Measurements from ENCODE around the gene BRAF. TPM values are rescaled to one million over a fixed set of nuclear protein-coding genes. Genes with fewer than 3 reads are reported as not detected.

Gene BRAF
- total RNA-seq, 4 donors from 2014 or later = 20.9 to 51.8 (median 34.8) TPM

DNA sequence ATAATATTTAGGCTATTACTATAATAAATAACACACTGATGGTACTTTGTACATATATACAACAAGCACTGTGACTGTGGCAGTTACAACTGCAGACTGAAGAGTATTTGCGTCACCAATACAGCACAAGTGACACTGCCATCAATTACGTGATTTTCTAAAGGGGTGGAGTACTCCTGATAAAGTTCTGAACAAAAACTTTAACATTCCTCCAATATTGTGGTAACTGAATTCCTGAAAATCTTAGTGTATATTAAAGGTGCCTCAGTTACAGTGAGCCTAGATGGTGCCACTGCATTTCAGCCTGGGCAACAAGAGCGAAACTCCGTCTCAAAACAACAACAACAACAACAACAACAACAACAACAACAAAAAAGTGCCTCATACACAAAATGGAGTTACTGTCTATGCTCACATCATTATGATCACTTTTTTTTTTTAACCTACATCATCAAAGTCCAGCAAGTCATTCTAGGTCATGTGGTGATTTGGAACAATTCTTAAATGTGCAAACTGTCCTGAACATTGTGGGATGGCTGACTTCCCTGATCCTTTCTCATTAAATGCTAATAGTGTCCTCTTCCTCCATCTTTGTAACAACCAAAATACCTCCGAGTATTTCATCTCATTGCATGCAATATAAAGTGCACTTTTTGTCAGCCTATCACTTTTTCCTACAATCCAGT lies 15.1 kb downstream of the BRAF start:
- no peaks in the 10 kb centered on the region for H3K9me3 ChIP-seq
- in situ Hi-C loops (cut with MboI; ENCODE audit: low pct_ligation_motif_present in 1 of 4, low pct_unique_long_range_greater_than_20kb in 1 of 4, low sequenced_read_pairs in 3 of 4) = no loop called here
- TF ChIP-seq EP300 (IDR thresholded peaks at IDR 0.05; ENCODE audit: low read depth) (no peak), POLR2AphosphoS5 (IDR thresholded peaks at IDR 0.05) (no peak), POLR2A (IDR thresholded peaks at IDR 0.05) (no peak)
- TF ChIP-seq, protein P1, sequence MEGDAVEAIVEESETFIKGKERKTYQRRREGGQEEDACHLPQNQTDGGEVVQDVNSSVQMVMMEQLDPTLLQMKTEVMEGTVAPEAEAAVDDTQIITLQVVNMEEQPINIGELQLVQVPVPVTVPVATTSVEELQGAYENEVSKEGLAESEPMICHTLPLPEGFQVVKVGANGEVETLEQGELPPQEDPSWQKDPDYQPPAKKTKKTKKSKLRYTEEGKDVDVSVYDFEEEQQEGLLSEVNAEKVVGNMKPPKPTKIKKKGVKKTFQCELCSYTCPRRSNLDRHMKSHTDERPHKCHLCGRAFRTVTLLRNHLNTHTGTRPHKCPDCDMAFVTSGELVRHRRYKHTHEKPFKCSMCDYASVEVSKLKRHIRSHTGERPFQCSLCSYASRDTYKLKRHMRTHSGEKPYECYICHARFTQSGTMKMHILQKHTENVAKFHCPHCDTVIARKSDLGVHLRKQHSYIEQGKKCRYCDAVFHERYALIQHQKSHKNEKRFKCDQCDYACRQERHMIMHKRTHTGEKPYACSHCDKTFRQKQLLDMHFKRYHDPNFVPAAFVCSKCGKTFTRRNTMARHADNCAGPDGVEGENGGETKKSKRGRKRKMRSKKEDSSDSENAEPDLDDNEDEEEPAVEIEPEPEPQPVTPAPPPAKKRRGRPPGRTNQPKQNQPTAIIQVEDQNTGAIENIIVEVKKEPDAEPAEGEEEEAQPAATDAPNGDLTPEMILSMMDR (IDR thresholded peaks at IDR 0.05) = no peak
- 94 to 98% methylated on average over 5 of the region's 5 CpGs for WGBS, 2 donors (ENCODE audit: low coverage in 1 of 2)
- H3K4me3 ChIP-seq = no peak overlapping the region
- no peak overlapping the region for H3K27ac ChIP-seq
- no peaks in the 10 kb centered on the region for H3K27me3 ChIP-seq
- peaks cover 0 to 27% (median 7%) of the 10 kb centered on the region in 4 donors for H3K4me1 ChIP-seq
- no peak for DNase-seq
- H3K36me3 ChIP-seq = no peaks in the 10 kb centered on the region
- intact Hi-C loops (cut with DNase I; ENCODE audit: low total_unique reads) = no loop called here

DNA sequence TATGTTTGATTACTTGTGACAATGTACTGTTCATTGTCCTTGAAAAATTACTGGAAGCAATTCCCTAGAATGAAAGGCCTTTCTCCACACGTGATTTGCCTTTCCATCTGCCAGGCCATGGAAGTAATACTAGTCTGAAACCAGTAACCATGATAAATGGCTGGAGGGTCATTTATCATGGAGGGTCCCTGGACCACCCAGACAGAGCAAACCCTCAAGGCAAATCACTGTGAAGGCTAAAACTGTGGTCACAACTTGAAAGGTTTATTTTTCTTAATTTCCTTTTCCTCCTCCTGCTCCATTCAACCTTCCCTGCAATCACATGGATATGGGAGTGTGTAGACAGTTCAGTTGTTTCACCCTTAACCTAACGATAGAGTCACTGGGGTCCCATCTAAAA lies 16.4 kb downstream of the BRAF start:
- Histone ChIP-seq H3K4me1 (peaks cover 0 to 18% (median 6%) of the 10 kb centered on the region in 4 donors), H3K4me3 (no peak overlapping the region), H3K36me3 (no peaks in the 10 kb centered on the region), H3K9me3 (no peaks in the 10 kb centered on the region), H3K27ac (no peak overlapping the region), H3K27me3 (no peaks in the 10 kb centered on the region)
- in situ Hi-C loops (cut with MboI; ENCODE audit: low pct_ligation_motif_present in 1 of 4, low pct_unique_long_range_greater_than_20kb in 1 of 4, low sequenced_read_pairs in 3 of 4) = no loop called here
- TF ChIP-seq, protein P1 (IDR thresholded peaks at IDR 0.05) = no peak
- DNase-seq = no peak
- intact Hi-C loops (cut with DNase I; ENCODE audit: low total_unique reads) = no loop called here
- 82 to 83% methylated on average over 2 of the region's 2 CpGs for WGBS, 2 donors (ENCODE audit: low coverage in 1 of 2)

DNA sequence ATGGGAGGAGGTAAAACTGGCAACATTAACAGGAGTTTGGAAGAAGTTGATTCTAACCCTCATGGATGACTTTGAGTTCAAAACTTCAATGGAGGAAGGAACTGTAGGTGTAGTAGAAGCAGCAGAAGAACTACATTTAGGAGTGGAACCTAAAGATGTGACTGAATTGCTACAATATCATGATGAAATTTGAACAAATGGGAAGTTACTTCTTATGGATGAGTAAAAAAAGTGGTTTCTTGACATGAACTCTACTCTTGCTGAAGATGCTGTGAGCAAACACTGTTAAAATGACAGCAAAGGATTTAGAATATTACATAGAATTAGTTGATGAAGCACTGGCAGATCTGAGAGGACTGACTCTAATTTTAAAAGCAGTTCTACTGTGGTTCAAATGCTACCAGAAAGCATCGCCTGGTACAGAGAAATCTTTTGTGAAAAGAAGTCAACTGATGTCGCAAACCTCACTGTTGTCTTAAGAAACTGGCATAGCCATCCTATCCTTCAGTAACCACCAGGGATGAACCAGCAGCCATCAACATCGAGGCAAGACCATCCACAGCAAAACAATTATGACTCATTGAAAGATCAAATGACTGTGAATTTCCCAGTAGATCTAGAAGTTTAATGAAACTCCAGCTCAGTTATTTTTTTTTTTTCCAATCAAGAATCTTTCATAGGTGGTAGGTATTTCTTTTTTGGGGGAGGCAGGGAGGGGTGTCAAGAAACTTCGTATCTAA lies 20.8 kb downstream of the BRAF start:
- Histone ChIP-seq H3K4me1 (no peaks in the 10 kb centered on the region), H3K27ac (no peak overlapping the region), H3K36me3 (no peaks in the 10 kb centered on the region), H3K27me3 (no peaks in the 10 kb centered on the region), H3K9me3 (no peaks in the 10 kb centered on the region), H3K4me3 (no peak overlapping the region)
- in situ Hi-C loops (cut with MboI; ENCODE audit: low pct_ligation_motif_present in 1 of 4, low pct_unique_long_range_greater_than_20kb in 1 of 4, low sequenced_read_pairs in 3 of 4) (no loop called here), intact Hi-C loops (cut with DNase I; ENCODE audit: low total_unique reads) (no loop called here)
- no peak for DNase-seq
- no peak for TF ChIP-seq POLR2AphosphoS5 (IDR thresholded peaks at IDR 0.05)
- TF ChIP-seq, protein P1 (IDR thresholded peaks at IDR 0.05) = no peak
- no peak for TF ChIP-seq EP300 (IDR thresholded peaks at IDR 0.05; ENCODE audit: low read depth)
- no peak for TF ChIP-seq POLR2A (IDR thresholded peaks at IDR 0.05)
- 89 to 90% methylated on average over 4 of the region's 4 CpGs for WGBS, 2 donors (ENCODE audit: low coverage in 1 of 2)

DNA sequence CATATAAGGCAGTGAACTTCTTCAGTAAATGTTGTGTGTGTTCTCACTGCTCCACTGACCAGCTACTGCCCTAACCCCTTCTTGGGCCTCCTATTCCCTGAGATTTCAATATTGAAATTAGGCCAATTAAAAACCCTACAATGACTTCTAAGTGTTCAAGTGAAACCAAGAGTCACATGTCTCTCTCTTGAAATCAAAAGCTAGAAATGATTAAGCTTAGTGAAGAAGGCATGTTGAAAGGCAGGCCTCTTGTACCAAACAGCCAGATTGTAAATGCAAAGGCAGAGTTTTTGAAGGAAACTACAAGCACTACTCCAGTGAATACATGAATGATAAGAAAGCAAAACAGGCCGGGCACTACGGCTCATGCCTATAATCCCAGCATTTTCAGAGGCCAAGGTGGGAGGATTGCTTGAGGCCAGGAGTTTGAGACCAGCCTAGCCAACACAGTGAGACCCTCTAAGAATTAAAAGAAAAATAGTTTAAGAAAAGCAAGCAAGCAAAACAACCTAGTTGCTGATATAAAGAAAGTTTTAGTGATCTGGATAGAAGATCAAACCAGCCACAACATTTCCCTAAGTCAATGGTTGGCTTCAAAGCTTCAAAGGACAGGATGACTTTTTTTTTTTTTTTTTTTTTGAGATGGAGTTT lies 22.3 kb downstream of the BRAF start:
- Histone ChIP-seq H3K36me3 (no peaks in the 10 kb centered on the region), H3K4me1 (no peaks in the 10 kb centered on the region), H3K27me3 (no peaks in the 10 kb centered on the region), H3K9me3 (no peaks in the 10 kb centered on the region), H3K27ac (no peak overlapping the region), H3K4me3 (no peak overlapping the region)
- in situ Hi-C loops (cut with MboI; ENCODE audit: low pct_ligation_motif_present in 1 of 4, low pct_unique_long_range_greater_than_20kb in 1 of 4, low sequenced_read_pairs in 3 of 4) = no loop called here
- intact Hi-C loops (cut with DNase I; ENCODE audit: low total_unique reads) = no loop called here
- TF ChIP-seq EP300 (IDR thresholded peaks at IDR 0.05; ENCODE audit: low read depth) (no peak), POLR2AphosphoS5 (IDR thresholded peaks at IDR 0.05) (no peak), POLR2A (IDR thresholded peaks at IDR 0.05) (no peak)
- TF ChIP-seq, protein P1 (IDR thresholded peaks at IDR 0.05) = no peak
- DNase-seq = no peak
- WGBS, 2 donors (ENCODE audit: low coverage in 1 of 2) = 78 to 81% methylated on average over 2 of the region's 2 CpGs

Measured in transverse colon (tissue), 4 donors.